NCI-H2227 (cell line): ENCODE results near the gene ZGPAT.

Experiments used
- DNase-seq: peaks from one replicate; lab custom pipeline; 2025; ENCODE audit not compliant: unreplicated experiment; lab: John Stamatoyannopoulos, UW

Gene ZGPAT

GRCh38 chr20:63678667-63679465 lies 29.0 kb upstream of the ZGPAT start:
- no peak for DNase-seq

- no peak for DNase-seq
These were observed 28.0 kb upstream of the ZGPAT start for GRCh38 chr20:63679799-63680305.

GRCh38 chr20:63680427-63680826 lies 27.4 kb upstream of the ZGPAT start:
- no peak for DNase-seq

GRCh38 chr20:63680857-63681608 lies 26.8 kb upstream of the ZGPAT start:
- DNase-seq: no peak

DNA sequence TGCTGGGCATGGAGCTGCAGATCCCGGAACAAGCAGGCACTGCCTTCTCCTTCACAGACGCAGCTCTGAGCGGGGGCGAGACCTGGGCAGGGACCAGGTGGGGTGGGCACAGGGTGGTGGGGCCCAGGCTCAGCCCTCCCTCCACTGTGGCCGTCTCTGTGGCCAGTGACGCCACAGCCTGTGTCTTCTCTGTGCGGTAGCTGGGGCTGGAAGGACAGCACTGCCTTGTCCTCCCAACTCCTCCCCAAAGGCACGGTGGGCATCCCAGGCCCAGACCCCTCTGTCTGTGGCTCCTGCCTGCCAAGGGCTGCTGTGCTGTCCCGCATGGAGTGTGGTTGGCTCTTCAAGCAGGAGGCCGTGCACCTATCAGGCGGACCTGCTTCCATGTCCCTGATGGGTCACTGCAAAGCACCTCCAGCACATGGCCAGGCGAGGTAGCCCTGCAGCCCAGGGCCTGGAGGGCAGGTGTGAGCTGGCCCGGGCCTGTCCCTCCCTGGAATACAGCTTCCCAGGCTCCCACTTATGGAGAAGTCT lies 26.2 kb upstream of the ZGPAT start:
- no peak for DNase-seq

DNA sequence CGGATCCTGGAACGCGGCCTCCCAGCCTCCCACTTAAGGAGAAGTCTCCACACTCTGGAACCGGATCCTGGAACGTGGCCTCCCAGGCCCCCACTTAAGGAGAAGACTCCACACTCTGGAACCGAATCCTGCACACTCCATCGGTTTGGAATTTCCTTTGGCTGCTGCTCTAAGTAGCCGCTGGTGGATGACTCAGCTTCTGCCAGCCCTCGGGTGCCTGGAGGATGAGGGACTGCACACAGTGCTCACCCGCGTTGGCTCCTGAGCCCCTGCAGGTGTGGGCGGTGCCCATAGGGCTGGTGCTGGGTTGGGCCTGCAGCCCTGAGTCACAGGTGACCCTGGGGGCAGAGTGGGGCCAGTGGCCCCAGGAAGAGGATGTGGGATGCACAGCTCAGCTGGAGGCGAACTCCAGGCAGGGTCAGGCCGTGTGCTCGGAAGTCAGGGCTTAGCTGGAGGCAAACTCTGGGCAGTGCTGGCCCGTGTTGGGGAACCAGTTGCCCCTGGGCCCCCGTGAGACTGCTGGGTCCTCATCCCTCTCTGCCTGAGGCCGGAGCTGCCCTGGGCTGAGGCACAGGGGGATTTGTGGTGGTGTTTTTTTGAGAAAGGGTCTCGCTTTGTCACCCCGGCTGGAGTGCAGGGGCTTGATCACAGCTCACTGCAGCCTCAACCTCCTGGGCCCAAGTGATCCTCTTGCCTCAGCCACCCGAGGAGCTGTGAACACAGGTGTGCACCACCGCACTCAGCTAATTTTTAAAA lies 25.3 kb upstream of the ZGPAT start:
- no peak for DNase-seq

DNA sequence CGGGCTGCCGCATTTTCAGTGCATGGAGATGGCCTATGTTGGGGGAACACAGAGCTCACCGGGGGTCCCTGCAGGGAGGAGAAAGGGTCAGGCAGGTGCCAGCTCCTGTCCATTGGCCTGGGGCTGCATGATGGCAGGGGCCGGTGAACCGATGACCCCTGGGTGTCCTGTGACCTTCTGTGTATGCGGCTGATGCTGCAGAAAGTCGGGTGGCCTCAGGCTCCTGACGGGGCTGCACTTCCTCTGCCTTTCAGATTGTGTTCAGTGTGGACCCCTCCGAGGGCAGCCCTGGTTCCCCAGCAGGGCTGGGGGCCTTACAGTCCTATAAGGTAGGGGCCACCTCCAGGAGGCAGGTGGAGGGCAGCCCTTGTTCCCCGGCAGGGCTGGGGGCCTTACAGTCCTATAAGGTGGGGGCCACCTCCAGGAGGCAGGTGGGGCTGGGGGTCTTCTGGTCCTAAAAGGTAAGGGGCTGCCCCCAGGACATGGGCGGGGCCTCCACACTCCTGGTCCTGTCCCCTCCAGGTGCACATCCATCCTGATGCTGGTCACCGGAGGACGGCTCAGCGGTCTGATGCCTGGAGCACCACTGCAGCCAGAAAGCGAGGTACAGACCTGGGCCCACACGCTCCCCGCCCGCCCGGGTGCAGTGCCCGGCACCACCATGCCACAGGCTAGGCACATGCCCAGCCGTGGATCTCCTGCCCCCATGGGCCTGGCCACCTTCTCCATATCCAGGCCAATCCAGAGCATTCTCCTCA lies 22.4 kb upstream of the ZGPAT start:
- no peak for DNase-seq

GRCh38 chr20:63686094-63686491 lies 21.7 kb upstream of the ZGPAT start:
- DNase-seq: no peak

DNA sequence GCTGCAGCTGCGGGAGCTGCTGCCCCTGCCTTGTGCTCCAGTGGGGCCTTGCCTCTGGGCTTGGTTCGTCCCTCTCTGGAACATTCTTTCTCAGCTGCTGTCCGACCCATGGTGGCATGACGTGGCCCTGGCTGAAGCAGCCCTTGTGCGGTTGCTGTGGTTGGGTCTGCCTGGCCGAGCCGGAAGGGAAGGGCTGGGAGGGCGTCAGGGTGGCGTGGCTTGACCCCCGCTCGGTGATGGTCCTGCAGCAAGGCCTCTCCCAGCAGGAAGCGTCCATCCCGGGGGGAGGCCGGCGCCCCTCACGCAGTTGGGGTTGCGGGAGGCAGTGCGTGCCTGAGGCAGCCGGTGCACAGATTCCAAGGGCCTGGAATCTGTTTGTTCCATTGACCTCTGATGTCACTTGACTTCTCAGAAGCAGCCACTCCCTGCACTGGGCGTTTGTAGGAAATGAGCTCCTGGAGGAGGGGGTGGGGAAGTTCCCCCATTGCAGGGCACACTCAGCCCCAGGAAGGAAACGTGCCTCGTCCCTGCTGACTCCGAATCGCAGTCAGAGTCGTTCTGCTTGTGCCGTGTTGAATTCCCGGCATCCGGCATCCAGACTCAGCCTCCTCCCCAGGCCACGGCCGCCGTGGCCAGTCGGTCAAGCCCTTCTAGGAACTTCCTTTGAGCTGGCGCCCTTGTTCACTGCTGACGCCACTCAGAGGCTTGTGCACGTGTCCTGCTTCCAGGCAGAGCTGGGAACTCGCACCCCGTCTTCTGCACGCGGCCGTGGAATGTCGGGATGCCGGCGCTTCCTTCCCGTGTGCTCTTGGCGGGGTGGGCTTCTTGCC lies 21.1 kb upstream of the ZGPAT start:
- no peak for DNase-seq

DNA sequence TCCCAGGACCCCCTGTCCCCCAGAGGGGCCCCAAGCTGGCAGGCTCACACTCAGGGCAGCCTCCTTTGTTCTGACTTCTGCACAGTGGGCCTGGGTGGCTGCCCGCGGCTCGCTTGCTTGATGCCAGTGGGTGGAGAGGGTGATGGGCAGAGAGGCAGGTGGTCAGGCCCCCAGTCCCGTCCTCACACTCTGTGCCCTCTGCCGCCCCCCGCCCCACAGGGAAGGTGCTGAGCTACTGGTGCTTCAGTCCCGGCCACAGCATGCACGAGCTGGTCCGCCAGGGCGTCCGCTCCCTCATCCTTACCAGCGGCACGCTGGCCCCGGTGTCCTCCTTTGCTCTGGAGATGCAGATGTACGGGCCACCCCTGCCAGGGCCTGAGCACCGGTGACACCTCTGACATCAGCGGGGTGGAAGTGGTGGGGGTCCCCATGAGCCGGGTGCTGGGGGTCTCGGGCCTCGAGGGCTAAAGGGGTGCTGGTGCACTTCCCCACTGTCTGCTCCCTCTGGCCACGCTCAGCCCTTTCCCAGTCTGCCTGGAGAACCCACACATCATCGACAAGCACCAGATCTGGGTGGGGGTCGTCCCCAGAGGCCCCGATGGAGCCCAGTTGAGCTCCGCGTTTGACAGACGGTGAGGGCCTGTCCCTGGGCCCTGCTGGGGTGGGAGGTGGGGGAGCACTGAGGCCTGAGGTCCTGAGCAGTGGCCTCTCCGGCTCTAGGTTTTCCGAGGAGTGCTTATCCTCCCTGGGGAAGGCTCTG lies 20.2 kb upstream of the ZGPAT start:
- no peak for DNase-seq

GRCh38 chr20:63688228-63689045 lies 19.4 kb upstream of the ZGPAT start:
- no peak for DNase-seq

DNA sequence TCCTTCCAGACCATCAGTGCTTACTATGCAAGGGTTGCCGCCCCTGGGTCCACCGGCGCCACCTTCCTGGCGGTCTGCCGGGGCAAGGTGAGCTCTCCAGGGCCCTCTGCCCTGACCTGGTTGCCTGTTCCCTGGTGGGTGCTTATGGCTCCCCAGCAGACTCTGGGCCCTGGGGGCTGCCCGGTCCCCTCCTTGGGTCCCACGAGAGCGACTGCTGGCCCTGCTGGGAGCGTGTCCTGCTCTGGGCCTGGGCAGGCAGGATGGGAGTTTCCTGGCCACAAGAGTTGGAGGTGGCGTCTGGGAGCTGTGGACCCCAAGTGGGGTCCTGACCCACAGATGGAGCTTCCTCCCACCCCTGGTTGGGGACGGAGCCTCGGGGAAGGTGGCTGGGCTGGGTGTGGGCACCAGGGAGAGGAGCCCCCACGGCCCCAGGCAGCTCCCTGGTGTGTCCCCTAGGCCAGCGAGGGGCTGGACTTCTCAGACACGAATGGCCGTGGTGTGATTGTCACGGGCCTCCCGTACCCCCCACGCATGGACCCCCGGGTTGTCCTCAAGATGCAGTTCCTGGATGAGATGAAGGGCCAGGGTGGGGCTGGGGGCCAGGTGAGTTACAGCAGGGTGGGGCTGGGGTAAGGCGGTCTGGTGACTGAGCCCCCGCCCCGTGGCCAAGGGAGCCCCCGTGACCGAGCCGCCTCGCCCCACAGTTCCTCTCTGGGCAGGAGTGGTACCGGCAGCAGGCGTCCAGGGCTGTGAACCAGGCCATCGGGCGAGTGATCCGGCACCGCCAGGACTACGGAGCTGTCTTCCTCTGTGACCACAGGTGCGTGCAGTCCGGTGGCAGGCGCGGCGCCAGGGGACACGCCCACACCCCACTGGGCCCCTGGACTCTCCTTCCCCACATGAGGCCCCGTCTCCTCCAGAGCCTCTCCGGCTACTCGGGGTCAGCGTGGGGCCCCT lies 18.5 kb upstream of the ZGPAT start:
- DNase-seq: no peak

DNA sequence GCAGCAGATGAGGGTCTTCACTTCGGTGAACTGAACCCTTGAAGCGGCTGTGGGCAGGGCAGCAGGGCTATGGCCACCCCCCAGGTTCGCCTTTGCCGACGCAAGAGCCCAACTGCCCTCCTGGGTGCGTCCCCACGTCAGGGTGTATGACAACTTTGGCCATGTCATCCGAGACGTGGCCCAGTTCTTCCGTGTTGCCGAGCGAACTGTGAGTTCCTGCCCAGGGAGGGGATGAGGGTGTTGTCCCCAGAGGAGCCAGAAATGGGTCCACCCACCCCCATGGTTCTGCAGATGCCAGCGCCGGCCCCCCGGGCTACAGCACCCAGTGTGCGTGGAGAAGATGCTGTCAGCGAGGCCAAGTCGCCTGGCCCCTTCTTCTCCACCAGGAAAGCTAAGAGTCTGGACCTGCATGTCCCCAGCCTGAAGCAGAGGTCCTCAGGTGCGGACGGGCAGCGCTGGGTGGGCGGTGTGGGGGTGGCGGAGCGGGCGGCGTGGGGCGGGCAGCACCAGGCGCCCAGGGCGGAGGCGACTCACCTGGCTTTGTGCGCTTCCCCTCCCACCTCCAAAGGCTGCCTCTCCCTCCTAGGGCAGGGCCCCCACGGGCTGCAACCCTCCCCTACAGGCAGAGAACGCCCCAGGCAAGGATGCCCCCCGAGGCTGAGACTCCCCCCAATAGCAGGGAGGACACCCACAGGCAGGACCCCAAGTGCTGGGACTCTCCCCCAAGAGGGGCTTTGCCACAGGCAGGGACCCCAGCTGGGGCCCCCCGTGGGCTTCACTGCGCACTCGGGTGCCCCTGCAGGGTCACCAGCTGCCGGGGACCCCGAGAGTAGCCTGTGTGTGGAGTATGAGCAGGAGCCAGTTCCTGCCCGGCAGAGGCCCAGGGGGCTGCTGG lies 17.6 kb upstream of the ZGPAT start:
- DNase-seq: no peak

- no peak for DNase-seq
These were observed 16.7 kb upstream of the ZGPAT start for GRCh38 chr20:63690898-63691710.
